Lower lobe of right lung (tissue), 2 donors: ENCODE results near the gene HLA-DQA1. TPM values are rescaled to one million over a fixed set of nuclear protein-coding genes. Genes with fewer than 3 reads are reported as not detected.
A peak's percentile ranks its signal among the peaks of the same experiment; 100 is the strongest.

Experiments used
- ATAC-seq, 2 donors: fragments of 200-7000 bp; cut with Tn5 transposase; one replicate each; pipeline ENCODE4 v1.9.1; 2020 to 2022; ENCODE audit warnings: mild to moderate bottlenecking in 2 of 2, moderate library complexity in 2 of 2
- DNase-seq: peaks from one replicate; pipeline ENCODE4 v3.0.0-alpha.2; 2020
- H3K27ac ChIP-seq: fragments of 200-600 bp; one replicate; pipeline ENCODE4 v1.8.0; 2022
- H3K27me3 ChIP-seq: fragments of 200-600 bp; one replicate; pipeline ENCODE4 v1.8.0; 2022; ENCODE audit warnings: low read depth
- H3K36me3 ChIP-seq: fragments of 200-600 bp; one replicate; pipeline ENCODE4 v1.8.0; 2022; ENCODE audit warnings: mild to moderate bottlenecking
- H3K4me1 ChIP-seq: fragments of 200-600 bp; one replicate; pipeline ENCODE4 v1.8.0; 2022
- H3K4me3 ChIP-seq: fragments of 200-600 bp; one replicate; pipeline ENCODE4 v1.8.0; 2022; ENCODE audit warnings: mild to moderate bottlenecking
- H3K9me3 ChIP-seq: fragments of 200-600 bp; one replicate; pipeline ENCODE4 v1.8.0; 2022
- CTCF ChIP-seq: fragments of 200-600 bp; IDR thresholded peaks from one replicate; pipeline ENCODE4 v1.8.0; 2022; ENCODE audit warnings: antibody characterized with exemption, mild to moderate bottlenecking
- intact Hi-C: fragments of 100-400 bp; cut with DNase I; formaldehyde crosslinking; loops from one replicate; pipeline ENCODE4 v1.11.0; 2022
- total RNA-seq: library from RNA; stranded (reverse); fragmentation: NEBNext Ultra II Directional; extraction: Animal tissue kit (Norgen Biotek cat#: 25700); gene quantifications from one replicate; pipeline ENCODE4 v1.2.1, GENCODE V29; 2021
- donor health status: DM: no; HTN: yes; CAD: no; lungs with severe emphysema.

HLA-DQA1 gene
- total RNA-seq, 1 donor from 2014 or later, result 144 TPM

GRCh38 chr6:32658268-32658897, 21.2 kb downstream of the HLA-DQA1 start:
- Histone ChIP-seq H3K4me1 (no peaks in the 10 kb centered on the region), H3K27ac (no peak overlapping the region), H3K36me3 (no peaks in the 10 kb centered on the region), H3K27me3 (no peaks in the 10 kb centered on the region), H3K9me3 (no peaks in the 10 kb centered on the region), H3K4me3 (no peak overlapping the region)
- DNase-seq (peak; percentile 37), ATAC-seq (peak; percentile 45 to 64)
- intact Hi-C loops, result no loop called here
- no peak for TF ChIP-seq CTCF

- Histone ChIP-seq H3K27me3 (no peaks in the 10 kb centered on the region), H3K27ac (no peak overlapping the region), H3K4me3 (no peak overlapping the region), H3K9me3 (no peaks in the 10 kb centered on the region), H3K36me3 (no peaks in the 10 kb centered on the region), H3K4me1 (no peaks in the 10 kb centered on the region)
- DNase-seq (no peak), ATAC-seq (no peak)
- intact Hi-C loops, result no loop called here
- TF ChIP-seq CTCF, result no peak
Measured at GRCh38 chr6:32659856-32660595, 22.8 kb downstream of the HLA-DQA1 start.

- H3K27ac ChIP-seq, result no peak overlapping the region
- H3K4me3 ChIP-seq, result no peak overlapping the region
- DNase-seq, result no peak
- no peaks in the 10 kb centered on the region for H3K4me1 ChIP-seq
- intact Hi-C loops, result no loop called here
- no peaks in the 10 kb centered on the region for H3K36me3 ChIP-seq
- TF ChIP-seq CTCF, result no peak
- H3K27me3 ChIP-seq, result no peaks in the 10 kb centered on the region
- H3K9me3 ChIP-seq, result no peaks in the 10 kb centered on the region
- ATAC-seq, result no peak
Measured at GRCh38 chr6:32662099-32662498, 24.9 kb downstream of the HLA-DQA1 start.

GRCh38 chr6:32662836-32663235, 25.6 kb downstream of the HLA-DQA1 start:
- intact Hi-C loops, result no loop called here
- ATAC-seq (no peak), DNase-seq (no peak)
- no peak for TF ChIP-seq CTCF
- Histone ChIP-seq H3K36me3 (no peaks in the 10 kb centered on the region), H3K4me3 (no peak overlapping the region), H3K27ac (no peak overlapping the region), H3K9me3 (no peaks in the 10 kb centered on the region), H3K4me1 (no peaks in the 10 kb centered on the region), H3K27me3 (no peaks in the 10 kb centered on the region)

GRCh38 chr6:32664354-32664753, 27.1 kb downstream of the HLA-DQA1 start:
- no peaks in the 10 kb centered on the region for H3K9me3 ChIP-seq
- TF ChIP-seq CTCF, result no peak
- no peaks in the 10 kb centered on the region for H3K4me1 ChIP-seq
- no peak overlapping the region for H3K27ac ChIP-seq
- H3K36me3 ChIP-seq, result no peaks in the 10 kb centered on the region
- H3K27me3 ChIP-seq, result no peaks in the 10 kb centered on the region
- intact Hi-C loops, result no loop called here
- DNase-seq (no peak), ATAC-seq (no peak)
- no peak overlapping the region for H3K4me3 ChIP-seq
